ENCODE measurements around the gene ARMH1.

DNA sequence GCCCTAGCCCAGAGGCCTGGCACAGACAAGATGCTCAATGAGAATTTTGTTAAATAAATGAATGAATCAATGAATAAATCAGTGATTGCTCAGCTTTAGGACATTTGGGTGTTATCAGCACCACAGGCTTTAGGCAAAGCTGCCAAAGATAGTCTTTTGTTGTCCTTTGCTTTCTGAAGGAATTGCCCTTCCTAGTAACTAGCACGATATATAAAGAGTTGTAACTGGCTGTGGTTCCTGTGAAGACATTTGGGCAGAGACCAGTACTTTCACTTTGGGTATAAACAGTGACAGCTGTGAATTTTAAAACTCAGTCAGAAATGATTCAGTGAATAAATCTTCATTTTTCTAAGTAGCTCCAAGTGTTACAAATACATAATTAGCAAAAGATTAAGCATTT lies 43.1 kb downstream of the ARMH1 start:
- TF ChIP-seq FOXM1 (IDR thresholded peaks at IDR 0.05; ENCODE audit: borderline replicate concordance, low read depth), result no peak
- no peak for TF ChIP-seq CREB1 (IDR thresholded peaks at IDR 0.05; ENCODE audit: low read depth)
- TF ChIP-seq RAD21 (IDR thresholded peaks at IDR 0.05; ENCODE audit: low read depth), result no peak
- TF ChIP-seq, protein P1, sequence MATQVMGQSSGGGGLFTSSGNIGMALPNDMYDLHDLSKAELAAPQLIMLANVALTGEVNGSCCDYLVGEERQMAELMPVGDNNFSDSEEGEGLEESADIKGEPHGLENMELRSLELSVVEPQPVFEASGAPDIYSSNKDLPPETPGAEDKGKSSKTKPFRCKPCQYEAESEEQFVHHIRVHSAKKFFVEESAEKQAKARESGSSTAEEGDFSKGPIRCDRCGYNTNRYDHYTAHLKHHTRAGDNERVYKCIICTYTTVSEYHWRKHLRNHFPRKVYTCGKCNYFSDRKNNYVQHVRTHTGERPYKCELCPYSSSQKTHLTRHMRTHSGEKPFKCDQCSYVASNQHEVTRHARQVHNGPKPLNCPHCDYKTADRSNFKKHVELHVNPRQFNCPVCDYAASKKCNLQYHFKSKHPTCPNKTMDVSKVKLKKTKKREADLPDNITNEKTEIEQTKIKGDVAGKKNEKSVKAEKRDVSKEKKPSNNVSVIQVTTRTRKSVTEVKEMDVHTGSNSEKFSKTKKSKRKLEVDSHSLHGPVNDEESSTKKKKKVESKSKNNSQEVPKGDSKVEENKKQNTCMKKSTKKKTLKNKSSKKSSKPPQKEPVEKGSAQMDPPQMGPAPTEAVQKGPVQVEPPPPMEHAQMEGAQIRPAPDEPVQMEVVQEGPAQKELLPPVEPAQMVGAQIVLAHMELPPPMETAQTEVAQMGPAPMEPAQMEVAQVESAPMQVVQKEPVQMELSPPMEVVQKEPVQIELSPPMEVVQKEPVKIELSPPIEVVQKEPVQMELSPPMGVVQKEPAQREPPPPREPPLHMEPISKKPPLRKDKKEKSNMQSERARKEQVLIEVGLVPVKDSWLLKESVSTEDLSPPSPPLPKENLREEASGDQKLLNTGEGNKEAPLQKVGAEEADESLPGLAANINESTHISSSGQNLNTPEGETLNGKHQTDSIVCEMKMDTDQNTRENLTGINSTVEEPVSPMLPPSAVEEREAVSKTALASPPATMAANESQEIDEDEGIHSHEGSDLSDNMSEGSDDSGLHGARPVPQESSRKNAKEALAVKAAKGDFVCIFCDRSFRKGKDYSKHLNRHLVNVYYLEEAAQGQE (IDR thresholded peaks at IDR 0.05; ENCODE audit: low read depth), result no peak
- TF ChIP-seq, protein P2, sequence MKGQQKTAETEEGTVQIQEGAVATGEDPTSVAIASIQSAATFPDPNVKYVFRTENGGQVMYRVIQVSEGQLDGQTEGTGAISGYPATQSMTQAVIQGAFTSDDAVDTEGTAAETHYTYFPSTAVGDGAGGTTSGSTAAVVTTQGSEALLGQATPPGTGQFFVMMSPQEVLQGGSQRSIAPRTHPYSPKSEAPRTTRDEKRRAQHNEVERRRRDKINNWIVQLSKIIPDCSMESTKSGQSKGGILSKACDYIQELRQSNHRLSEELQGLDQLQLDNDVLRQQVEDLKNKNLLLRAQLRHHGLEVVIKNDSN (IDR thresholded peaks at IDR 0.05), result no peak
- no peak for TF ChIP-seq TEAD4 (IDR thresholded peaks at IDR 0.05)
- no peak for TF ChIP-seq EP300 (IDR thresholded peaks at IDR 0.05; ENCODE audit: borderline replicate concordance)
- no peak for TF ChIP-seq TCF12 (IDR thresholded peaks at IDR 0.05; ENCODE audit: low read depth)
- no peak for TF ChIP-seq NFIC (IDR thresholded peaks at IDR 0.05)
